ENCODE results near the gene SPRY1. TPM values are rescaled to one million over a fixed set of nuclear protein-coding genes. Genes with fewer than 3 reads are reported as not detected.

SPRY1 gene
- total RNA-seq, 4 donors from 2014 or later, result 101 to 195 (median 169) TPM

DNA sequence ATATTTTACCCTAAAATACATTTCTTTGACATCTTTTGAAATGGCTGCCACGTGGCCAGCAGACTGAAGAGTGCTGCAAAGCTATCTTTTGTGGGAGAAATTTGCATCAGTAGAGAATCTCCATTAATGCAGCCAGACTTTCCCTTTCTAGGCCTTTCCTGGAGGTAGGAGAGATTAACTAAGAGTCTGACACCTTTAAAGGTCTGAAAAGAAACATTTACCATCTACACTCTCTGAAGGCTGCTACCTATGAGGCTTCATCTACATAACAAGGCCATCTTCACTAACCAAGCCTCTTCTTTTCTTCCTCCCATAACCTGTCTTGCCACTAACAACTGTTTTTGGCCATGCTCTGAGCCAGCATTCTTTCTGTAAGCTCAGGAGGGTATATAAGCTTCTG lies 17.8 kb upstream of the SPRY1 start:
- WGBS, 2 donors, result 66 to 73% methylated on average over 1 of the region's 1 CpG
- Histone ChIP-seq H3K4me1 (no peaks in the 10 kb centered on the region), H3K27me3 (no peaks in the 10 kb centered on the region), H3K4me3 (no peak overlapping the region), H3K27ac (no peak overlapping the region), H3K36me3 (no peaks in the 10 kb centered on the region), H3K9me3 (no peaks in the 10 kb centered on the region)
- TF ChIP-seq EP300 (IDR thresholded peaks at IDR 0.05), result no peak
- TF ChIP-seq CTCF (IDR thresholded peaks at IDR 0.05), result no peak
- TF ChIP-seq POLR2A (IDR thresholded peaks at IDR 0.05), result no peak
- DNase-seq (ENCODE audit: low spot score in 2 of 2), result no peak

DNA sequence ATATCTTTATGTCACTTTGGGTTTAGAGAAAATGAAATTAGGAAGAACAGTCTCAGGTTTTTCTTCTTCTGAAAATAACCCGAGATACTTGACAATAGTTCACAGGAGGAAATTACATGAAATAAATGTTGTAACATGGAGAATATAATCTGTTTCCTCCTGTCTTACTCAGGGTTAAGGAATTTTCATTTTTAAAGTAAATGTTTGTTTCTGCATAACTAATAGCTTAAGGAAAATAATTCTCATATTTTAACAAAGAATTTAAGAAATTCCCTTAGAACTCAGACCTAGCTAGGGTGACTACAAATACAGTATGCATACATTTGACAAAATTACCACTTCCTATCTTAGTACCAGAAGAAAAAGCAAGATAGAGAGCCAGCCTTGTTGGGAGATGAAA lies 17.2 kb upstream of the SPRY1 start:
- Histone ChIP-seq H3K27me3 (no peaks in the 10 kb centered on the region), H3K9me3 (no peaks in the 10 kb centered on the region), H3K4me3 (no peak overlapping the region), H3K27ac (no peak overlapping the region), H3K36me3 (no peaks in the 10 kb centered on the region), H3K4me1 (no peaks in the 10 kb centered on the region)
- WGBS, 2 donors, result 77 to 79% methylated on average over 1 of the region's 1 CpG
- TF ChIP-seq POLR2A (IDR thresholded peaks at IDR 0.05) (no peak), CTCF (IDR thresholded peaks at IDR 0.05) (no peak), EP300 (IDR thresholded peaks at IDR 0.05) (no peak)
- DNase-seq (ENCODE audit: low spot score in 2 of 2), result no peak

DNA sequence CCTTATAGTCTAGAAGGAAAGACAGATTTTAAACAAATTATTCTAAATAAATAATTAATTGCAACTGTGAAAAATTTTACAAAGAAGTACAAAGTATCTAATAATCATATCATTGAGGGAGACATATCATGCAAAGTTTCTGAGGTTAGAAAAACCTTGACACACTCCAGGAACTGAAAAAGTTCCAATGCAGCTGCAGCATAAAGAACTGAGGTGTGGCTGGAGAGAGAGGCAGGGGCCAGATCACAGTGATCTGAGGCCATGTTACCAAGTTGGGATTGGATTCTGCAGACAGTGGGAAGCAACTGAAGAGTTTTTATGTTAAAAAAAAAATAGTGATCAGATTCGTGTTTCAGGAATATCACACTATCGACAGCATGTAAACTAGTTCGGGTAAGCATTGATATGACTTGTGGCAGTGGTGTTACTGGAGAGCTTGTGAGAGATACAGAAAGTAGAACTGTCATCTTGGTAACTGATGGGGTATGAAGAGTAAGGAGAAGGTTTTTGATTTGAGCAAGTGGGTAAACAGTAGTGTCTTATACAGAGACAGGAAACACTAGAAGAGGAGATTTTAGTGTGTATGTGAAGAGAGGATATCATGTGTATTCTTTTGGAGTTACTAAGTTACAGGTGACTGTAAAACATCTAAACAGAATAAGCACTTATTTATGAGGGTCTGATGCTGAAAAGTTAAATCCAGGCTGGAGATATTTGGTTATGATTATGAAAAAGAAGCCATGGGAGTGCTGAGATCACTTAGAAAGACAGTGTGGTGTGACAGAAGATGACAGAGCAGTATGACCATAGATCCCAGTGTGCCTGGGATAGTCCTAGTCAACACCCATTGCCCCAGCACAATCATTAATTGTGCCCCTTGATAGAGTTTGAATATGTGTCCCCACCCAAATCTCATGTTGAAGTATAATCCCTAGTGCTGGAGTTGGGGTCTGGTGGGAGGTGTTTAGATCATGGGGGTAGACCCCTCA lies 15.6 kb upstream of the SPRY1 start:
- WGBS, 2 donors, result 90 to 91% methylated on average over 3 of the region's 3 CpGs
- H3K4me3 ChIP-seq, result no peak overlapping the region

DNA sequence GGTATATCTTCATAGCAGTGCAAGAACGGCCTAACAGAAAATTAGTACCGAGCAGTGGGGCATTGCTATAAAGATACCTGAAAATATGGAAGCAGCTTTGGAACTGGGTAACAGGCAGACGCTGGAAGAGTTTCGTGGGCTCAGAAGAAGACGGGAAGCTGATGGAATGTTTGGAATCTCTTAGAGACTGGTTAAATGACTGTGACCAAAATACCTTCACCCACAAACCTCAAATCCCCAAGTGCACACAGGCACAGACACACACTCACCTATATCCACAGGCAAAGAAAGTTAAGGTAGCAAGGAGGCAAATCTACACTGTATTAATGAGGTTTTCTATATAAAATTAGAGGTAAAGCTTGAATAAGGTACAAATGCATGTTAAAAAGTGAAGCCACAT lies 14.6 kb upstream of the SPRY1 start:
- H3K4me3 ChIP-seq, result no peak overlapping the region
- no peaks in the 10 kb centered on the region for H3K27me3 ChIP-seq
- TF ChIP-seq POLR2A (IDR thresholded peaks at IDR 0.05) (no peak), EP300 (IDR thresholded peaks at IDR 0.05) (no peak), CTCF (IDR thresholded peaks at IDR 0.05) (no peak)
- DNase-seq (ENCODE audit: low spot score in 2 of 2), result no peak
- WGBS, 2 donors, result 83 to 89% methylated on average over 5 of the region's 5 CpGs
- H3K9me3 ChIP-seq, result no peaks in the 10 kb centered on the region
- H3K4me1 ChIP-seq, result peaks cover 0 to 9% (median 0%) of the 10 kb centered on the region in 4 donors
- no peaks in the 10 kb centered on the region for H3K36me3 ChIP-seq
- H3K27ac ChIP-seq, result no peak overlapping the region

More for the DNA sequence above, 15.6 kb upstream of the SPRY1 start:
- no peaks in the 10 kb centered on the region for H3K9me3 ChIP-seq
- no peaks in the 10 kb centered on the region for H3K36me3 ChIP-seq
- H3K27ac ChIP-seq, result no peak overlapping the region
- no peaks in the 10 kb centered on the region for H3K4me1 ChIP-seq
- H3K27me3 ChIP-seq, result no peaks in the 10 kb centered on the region
- TF ChIP-seq CTCF (IDR thresholded peaks at IDR 0.05) (no peak), EP300 (IDR thresholded peaks at IDR 0.05) (no peak), POLR2A (IDR thresholded peaks at IDR 0.05) (no peak)
- no peak for DNase-seq (ENCODE audit: low spot score in 2 of 2)

GRCh38 chr4:123383566-123383965 lies 13.0 kb upstream of the SPRY1 start:
- Histone ChIP-seq H3K4me3 (no peak overlapping the region), H3K4me1 (peaks cover 0 to 10% (median 0%) of the 10 kb centered on the region in 4 donors), H3K27me3 (no peaks in the 10 kb centered on the region), H3K27ac (no peak overlapping the region), H3K9me3 (no peaks in the 10 kb centered on the region), H3K36me3 (no peaks in the 10 kb centered on the region)
- TF ChIP-seq CTCF (IDR thresholded peaks at IDR 0.05) (no peak), POLR2A (IDR thresholded peaks at IDR 0.05) (no peak), EP300 (IDR thresholded peaks at IDR 0.05) (no peak)
- 90 to 92% methylated on average over 3 of the region's 3 CpGs for WGBS, 2 donors
- no peak for DNase-seq (ENCODE audit: low spot score in 2 of 2)

Measured in tibial nerve (tissue), 4 donors.